HCT116 (cell line): Measurements from ENCODE around the gene ZNF761. TPM values are rescaled to one million over a fixed set of nuclear protein-coding genes. Genes with fewer than 3 reads are reported as not detected.
"Not testable (repeated sequence)": the region's sequence is repeated elsewhere in the genome, so short reads cannot be mapped to it uniquely, and the experiment has no call there.

ENCODE experiments used
- ATAC-seq: fragments of 200-7000 bp; cut with Tn5 transposase; 2 replicates; pipeline ENCODE4 v1.9.1; 2020; ENCODE audit warnings: mild to moderate bottlenecking, moderate library complexity
- BruUV-seq: library from RNA; stranded (reverse); fragments of 400-500 nt; replicated peaks from 2 replicates; lab custom pipeline; 2021; lab: Mats Ljungman, UMichigan
- CTCF ChIA-PET: fragments of 300-600 bp; sonication (Branson Sonifier 250); formaldehyde crosslinking; loops from one replicate; lab custom pipeline; 2021; ENCODE audit warnings: antibody characterized with exemption; lab: Charles Lee
- POLR2A ChIA-PET: fragments of 300-600, 350-600 bp; sonication (Branson Sonifier 250); formaldehyde crosslinking; loops from one replicate; lab custom pipeline; 2021; ENCODE audit warnings: antibody characterized with exemption; lab: Charles Lee
- RAD21 ChIA-PET, 2 experiments: fragments of 300-600 bp; sonication (Branson Sonifier 250); formaldehyde crosslinking; loops; one replicate each; lab custom pipeline; 2023; ENCODE audit warnings: low total read pairs in 2 of 2; ENCODE audit not compliant: uncharacterized antibody in 2 of 2, unreplicated experiment in 2 of 2, low non-redundant PET in 1 of 2; lab: Charles Lee
- DNase-seq: peaks from one replicate; pipeline ENCODE4 v3.0.0-alpha.2; 2010; ENCODE audit warnings: low read depth, low spot score
- H2AFZ ChIP-seq: fragments of 200-600 bp; shearing (Covaris generic), sonication (generic); 2 replicates; pipeline ENCODE4 v1.6.1; 2017; ENCODE audit warnings: low read depth, mixed run types, mixed read lengths, antibody characterized with exemption, low read length; ENCODE audit not compliant: poor library complexity, severe bottlenecking
- H3K27ac ChIP-seq: 2 replicates; pipeline ENCODE4 v1.5.1; 2012; ENCODE audit warnings: low read depth, low read length
- H3K27me3 ChIP-seq: fragments of 200-600 bp; sonication (generic); 2 replicates; pipeline ENCODE4 v1.6.1; 2016; ENCODE audit warnings: mixed run types, low read length, mixed read lengths; ENCODE audit not compliant: insufficient read depth
- H3K36me3 ChIP-seq, 2 experiments: fragments of 200-500 bp in 1 of 2; fragments of 200-600 bp in 1 of 2; sonication (Bioruptor generic) in 1 of 2; sonication (generic) in 1 of 2; 2 replicates each; pipeline versions ENCODE4 v1.5.1 to v1.6.1; 2014 to 2016; ENCODE audit warnings: low read length in 2 of 2, inconsistent platforms in 1 of 2, mixed read lengths in 1 of 2, mixed run types in 1 of 2; ENCODE audit not compliant: insufficient read depth in 2 of 2, control insufficient read depth in 1 of 2
- H3K4me1 ChIP-seq, 2 experiments: fragments of 200-600 bp in 1 of 2; sonication (generic) in 1 of 2; 2 replicates each; pipeline versions ENCODE4 v1.5.1 to v1.6.1; 2012 to 2017; ENCODE audit warnings: low read length in 2 of 2, inconsistent platforms in 1 of 2, mild to moderate bottlenecking in 1 of 2, mixed read lengths in 1 of 2, mixed run types in 1 of 2, moderate library complexity in 1 of 2; ENCODE audit not compliant: insufficient read depth in 2 of 2, control insufficient read depth in 1 of 2
- H3K4me2 ChIP-seq: fragments of 200-600 bp; sonication (generic); 2 replicates; pipeline ENCODE4 v1.6.1; 2017; ENCODE audit warnings: mixed run types, low read length, mixed read lengths
- H3K4me3 ChIP-seq, 2 experiments: fragments of 200-600 bp in 1 of 2; sonication (generic) in 1 of 2; replicated peaks in 1 of 2; 2 replicates each; pipeline ENCODE4 v1.5.1; 2011 to 2016; ENCODE audit warnings: low read length in 2 of 2, control low read depth in 1 of 2, low read depth in 1 of 2, mild to moderate bottlenecking in 1 of 2, mixed read lengths in 1 of 2, mixed run types in 1 of 2
- H3K79me2 ChIP-seq: fragments of 200-600 bp; sonication (generic); 2 replicates; pipeline ENCODE4 v1.6.1; 2017; ENCODE audit warnings: mild to moderate bottlenecking, mixed run types, low read length, moderate library complexity, mixed read lengths; ENCODE audit not compliant: insufficient read depth
- H3K9ac ChIP-seq: fragments of 200-600 bp; sonication (generic); 2 replicates; pipeline ENCODE4 v1.6.1; 2016; ENCODE audit warnings: low read length, mixed read lengths
- H3K9me2 ChIP-seq: fragments of 200-600 bp; sonication (generic), shearing (Covaris generic); 2 replicates; pipeline ENCODE4 v1.6.1; 2017; ENCODE audit warnings: mixed run types, mild to moderate bottlenecking, moderate library complexity; ENCODE audit not compliant: insufficient read depth
- H3K9me3 ChIP-seq, 2 experiments: fragments of 200-500 bp in 1 of 2; fragments of 200-600 bp in 1 of 2; sonication (Bioruptor generic) in 1 of 2; sonication (generic) in 1 of 2; 2 replicates each; pipeline ENCODE4 v1.6.1; 2014 to 2017; ENCODE audit warnings: low read length in 2 of 2, mixed read lengths in 2 of 2, inconsistent platforms in 1 of 2, low read depth in 1 of 2, mild to moderate bottlenecking in 1 of 2, mixed run types in 1 of 2, moderate library complexity in 1 of 2; ENCODE audit not compliant: control insufficient read depth in 1 of 2, insufficient read depth in 1 of 2
- H4K20me1 ChIP-seq: fragments of 200-600 bp; sonication (generic), shearing (Covaris generic); 2 replicates; pipeline ENCODE4 v1.6.1; 2017; ENCODE audit warnings: mixed run types, mild to moderate bottlenecking, moderate library complexity; ENCODE audit not compliant: insufficient read depth
- SRF ChIP-seq: IDR thresholded peaks from 2 replicates; pipeline ENCODE4 v1.6.1; 2012; ENCODE audit warnings: low read depth
- intact Hi-C: fragments of 100-400 bp; cut with micrococcal nuclease; formaldehyde crosslinking; loops from 2 replicates; pipeline ENCODE4 v1.10.0; 2022
- total RNA-seq: library from RNA; stranded (reverse); gene quantifications from one replicate; pipeline ENCODE4 v1.2.1, GENCODE V29; 2021; ENCODE audit not compliant: unreplicated experiment

ZNF761 gene
- total RNA-seq, 1 experiment from 2014 or later, result 8.8 TPM

DNA sequence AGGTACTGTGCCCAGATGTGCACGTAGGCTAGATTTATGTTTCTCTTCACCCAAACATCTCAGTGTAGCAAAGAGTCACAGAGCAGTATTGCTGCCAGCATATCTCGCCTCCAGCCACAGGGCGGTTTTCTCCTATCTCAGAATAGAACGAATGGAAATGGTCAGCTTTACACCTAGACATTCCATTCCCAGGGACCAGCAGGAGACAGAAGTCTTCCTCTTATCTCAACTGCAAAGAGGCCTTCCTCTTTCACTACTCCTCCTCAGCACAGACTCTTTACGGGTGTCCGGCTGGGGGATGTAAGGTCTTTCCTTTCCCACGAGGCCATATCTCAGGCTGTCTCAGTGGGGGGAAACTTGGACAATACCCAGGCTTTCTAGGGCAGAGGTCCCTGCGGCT, 36.8 kb downstream of the ZNF761 start:
- ATAC-seq, H3K36me3 ChIP-seq, H3K4me1 ChIP-seq, H3K27ac ChIP-seq, H4K20me1 ChIP-seq, H3K9ac ChIP-seq, H3K9me2 ChIP-seq, H3K27me3 ChIP-seq, RAD21 ChIA-PET, POLR2A ChIA-PET, H3K4me3 ChIP-seq, H3K4me2 ChIP-seq, H3K9me3 ChIP-seq, CTCF ChIA-PET, BruUV-seq, DNase-seq, H2AFZ ChIP-seq, intact Hi-C loops, H3K79me2 ChIP-seq: not testable (repeated sequence)

GRCh38 chr19:53471916-53472315, 40.1 kb downstream of the ZNF761 start:
- Histone ChIP-seq H3K4me2 (no peak overlapping the region), H4K20me1 (no peaks in the 10 kb centered on the region), H3K79me2 (no peaks in the 10 kb centered on the region)
- DNase-seq, result no peak
- TF ChIP-seq SRF, result no peak
- TF ChIP-seq, all 23 proteins: peak for 0
- Histone ChIP-seq H3K27ac (no peak overlapping the region), H3K27me3 (no peaks in the 10 kb centered on the region), H3K9ac (no peak overlapping the region), H2AFZ (no peak overlapping the region), H3K4me3 (no peak overlapping the region), H3K36me3 (no peaks in the 10 kb centered on the region), H3K9me2 (no peaks in the 10 kb centered on the region), H3K9me3 (peaks cover 3 to 5% of the 10 kb centered on the region in 2 experiments; a peak in 2 of 4 replicates), H3K4me1 (no peaks in the 10 kb centered on the region)
- RAD21 ChIA-PET, result no interaction called here
- POLR2A ChIA-PET, result no interaction called here
- ATAC-seq, result no peak
- CTCF ChIA-PET, result no interaction called here
- BruUV-seq, result no TSS peak
- intact Hi-C loops, result no loop called here

- H3K27ac ChIP-seq, RAD21 ChIA-PET, H3K9ac ChIP-seq, H4K20me1 ChIP-seq, intact Hi-C loops, DNase-seq, ATAC-seq, H3K4me3 ChIP-seq, H3K79me2 ChIP-seq, POLR2A ChIA-PET, H3K36me3 ChIP-seq, H2AFZ ChIP-seq, H3K4me1 ChIP-seq, H3K9me3 ChIP-seq, H3K27me3 ChIP-seq, CTCF ChIA-PET, H3K4me2 ChIP-seq, H3K9me2 ChIP-seq, BruUV-seq: not testable (repeated sequence)
These were observed 43.0 kb downstream of the ZNF761 start for GRCh38 chr19:53474832-53475231.

DNA sequence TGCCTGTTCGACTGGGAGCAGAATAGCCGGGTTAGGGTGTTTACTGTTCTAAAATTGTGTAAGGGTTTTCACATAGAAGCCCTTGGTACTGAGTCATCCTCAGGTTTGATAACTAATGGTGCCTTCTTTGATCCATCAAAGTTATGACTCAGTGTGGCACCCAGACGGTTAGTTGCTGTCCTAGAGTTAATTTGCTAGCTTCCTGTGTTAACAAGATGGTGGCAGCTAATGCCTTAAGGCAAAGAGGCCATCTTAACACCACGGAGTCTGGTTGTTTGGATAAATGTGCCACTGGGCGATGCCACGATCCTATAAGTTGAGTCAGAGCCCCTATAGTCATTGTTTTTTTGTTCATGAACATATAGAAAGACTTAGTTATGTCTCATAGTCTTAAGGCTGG, 43.7 kb downstream of the ZNF761 start:
- H3K79me2 ChIP-seq, BruUV-seq, H3K9me2 ChIP-seq, RAD21 ChIA-PET, DNase-seq, CTCF ChIA-PET, H3K36me3 ChIP-seq, H3K4me2 ChIP-seq, POLR2A ChIA-PET, H3K9ac ChIP-seq, H3K27me3 ChIP-seq, H3K4me1 ChIP-seq, intact Hi-C loops, H4K20me1 ChIP-seq, H3K9me3 ChIP-seq, H2AFZ ChIP-seq, ATAC-seq, H3K27ac ChIP-seq, H3K4me3 ChIP-seq: not testable (repeated sequence)
